ENCODE measurements around the gene TCF23.

TCF23 gene

DNA sequence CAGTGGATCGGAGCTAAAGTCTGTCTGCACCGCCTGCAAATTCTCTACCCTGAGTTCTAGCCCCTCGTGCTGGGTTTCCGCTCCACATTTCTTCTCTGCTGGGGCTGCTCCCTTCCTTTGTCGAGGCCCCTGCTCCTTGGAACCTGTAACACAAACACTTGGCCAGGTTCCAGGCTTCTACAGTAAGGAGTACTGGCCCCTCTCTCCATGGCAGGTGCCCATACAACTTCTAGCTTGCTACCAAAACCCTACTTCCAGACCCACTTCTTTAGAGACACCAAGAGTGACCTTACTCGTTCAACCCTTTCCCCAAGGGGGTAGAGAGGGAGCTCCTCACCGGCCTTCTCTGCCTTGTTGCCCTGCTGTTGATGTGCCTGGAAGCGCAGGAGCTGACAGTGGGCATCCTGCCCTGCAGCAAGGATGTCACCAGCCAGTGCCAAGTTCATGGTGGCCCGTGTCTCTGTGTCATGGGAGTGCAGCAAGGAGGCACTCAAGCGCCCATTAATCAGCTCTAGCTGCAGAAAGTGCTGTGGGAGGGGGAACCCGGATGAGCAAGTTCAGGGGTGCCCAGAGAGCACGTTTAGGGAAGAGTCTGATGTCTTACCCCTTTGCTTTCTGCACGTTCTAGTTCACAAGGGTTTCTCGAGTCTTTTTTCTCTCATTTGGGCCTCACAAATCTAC lies 15.5 kb upstream of the TCF23 start:
- TF ChIP-seq, protein P1, sequence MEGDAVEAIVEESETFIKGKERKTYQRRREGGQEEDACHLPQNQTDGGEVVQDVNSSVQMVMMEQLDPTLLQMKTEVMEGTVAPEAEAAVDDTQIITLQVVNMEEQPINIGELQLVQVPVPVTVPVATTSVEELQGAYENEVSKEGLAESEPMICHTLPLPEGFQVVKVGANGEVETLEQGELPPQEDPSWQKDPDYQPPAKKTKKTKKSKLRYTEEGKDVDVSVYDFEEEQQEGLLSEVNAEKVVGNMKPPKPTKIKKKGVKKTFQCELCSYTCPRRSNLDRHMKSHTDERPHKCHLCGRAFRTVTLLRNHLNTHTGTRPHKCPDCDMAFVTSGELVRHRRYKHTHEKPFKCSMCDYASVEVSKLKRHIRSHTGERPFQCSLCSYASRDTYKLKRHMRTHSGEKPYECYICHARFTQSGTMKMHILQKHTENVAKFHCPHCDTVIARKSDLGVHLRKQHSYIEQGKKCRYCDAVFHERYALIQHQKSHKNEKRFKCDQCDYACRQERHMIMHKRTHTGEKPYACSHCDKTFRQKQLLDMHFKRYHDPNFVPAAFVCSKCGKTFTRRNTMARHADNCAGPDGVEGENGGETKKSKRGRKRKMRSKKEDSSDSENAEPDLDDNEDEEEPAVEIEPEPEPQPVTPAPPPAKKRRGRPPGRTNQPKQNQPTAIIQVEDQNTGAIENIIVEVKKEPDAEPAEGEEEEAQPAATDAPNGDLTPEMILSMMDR (IDR thresholded peaks at IDR 0.05; ENCODE audit: borderline replicate concordance, insufficient read depth, low read depth, low read length) = no peak
- H3K4me3 ChIP-seq (ENCODE audit: low read depth, low read length) = peak overlapping the region; percentile 82

DNA sequence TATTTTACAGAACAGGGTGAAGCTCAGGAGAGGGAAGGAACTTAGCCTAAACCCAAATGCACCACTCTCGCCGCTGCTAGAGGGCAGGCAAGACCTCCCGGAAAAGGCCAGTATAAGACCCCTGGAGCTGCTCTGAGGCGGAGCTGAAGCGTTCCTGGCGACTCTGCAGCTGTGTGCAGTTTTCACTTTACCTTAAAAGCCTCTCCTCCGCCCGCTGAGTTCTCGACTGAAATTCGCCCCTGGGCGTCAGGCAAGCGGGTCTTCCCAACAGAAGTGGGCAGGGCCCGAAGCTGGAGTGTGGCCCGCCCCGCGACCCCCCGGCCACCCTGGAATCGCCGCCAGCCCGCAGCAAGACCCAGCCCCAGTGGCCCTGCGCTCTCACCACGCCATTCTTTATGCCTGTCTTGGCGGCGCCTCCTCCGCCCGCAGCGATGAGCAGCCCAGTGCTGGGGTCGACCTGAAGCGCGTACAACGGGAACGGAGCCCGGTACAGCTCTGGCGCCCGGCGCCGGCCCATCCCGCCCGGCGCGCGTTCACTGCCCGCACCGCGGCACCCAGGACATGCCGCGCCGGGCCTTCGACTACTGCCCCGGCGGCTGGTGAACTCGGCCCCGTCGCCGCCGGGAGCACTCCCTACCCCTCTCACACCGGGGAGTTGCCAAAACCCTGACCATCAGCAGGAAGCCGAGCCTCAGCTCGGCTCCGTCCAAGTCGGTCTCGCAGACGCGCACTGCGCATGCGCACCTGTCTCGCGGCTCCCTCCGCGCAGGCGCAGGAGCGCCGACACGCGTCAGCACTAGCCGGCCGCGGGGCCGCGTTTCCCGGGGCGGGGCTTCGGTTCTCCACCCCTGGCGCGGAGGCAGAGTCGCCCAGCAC lies 14.7 kb upstream of the TCF23 start, which contains the start of gene PREB:
TSS of gene PREB (minus strand) at position 732 of the 876 bp plus-strand sequence. CDS start at position 517, 215 bp downstream.
- TF ChIP-seq, protein P1 (IDR thresholded peaks at IDR 0.05; ENCODE audit: borderline replicate concordance, insufficient read depth, low read depth, low read length) = peak; percentile 49
- H3K4me3 ChIP-seq (ENCODE audit: low read depth, low read length) = peak within 1 kb of the TSS; percentile 82

DNA sequence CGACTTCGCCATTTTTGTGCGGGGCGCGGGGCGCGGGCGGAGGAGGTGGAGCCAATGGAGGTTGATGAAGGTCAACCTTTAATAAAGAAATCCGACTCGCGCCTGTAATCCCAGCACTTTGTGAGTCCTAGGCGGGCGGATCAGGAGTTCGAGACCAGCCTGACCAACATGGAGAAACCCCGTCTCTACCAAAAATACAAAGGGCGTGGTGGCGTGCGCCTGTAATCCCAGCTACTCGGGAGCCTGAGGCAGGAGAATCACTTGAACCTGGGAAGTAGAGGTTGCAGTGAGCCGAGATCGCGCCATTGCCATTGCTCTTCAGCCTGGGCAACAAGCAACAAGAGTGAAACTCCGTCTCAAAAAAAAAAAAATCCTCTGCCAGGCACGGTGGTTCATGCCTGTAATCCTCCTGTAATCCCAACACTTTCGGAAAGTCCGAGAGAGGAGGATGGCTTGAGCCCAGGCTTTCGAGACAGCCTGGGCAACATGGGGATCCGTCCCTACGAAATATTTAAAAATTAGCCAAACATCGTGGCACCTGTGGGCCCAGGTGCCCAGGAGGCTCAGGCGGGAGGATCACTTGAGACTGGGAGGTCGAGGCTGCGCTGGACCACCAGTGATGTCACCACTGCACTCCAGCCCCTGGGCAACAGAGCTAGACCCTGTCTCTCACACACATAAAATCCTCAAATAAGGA lies 13.9 kb upstream of the TCF23 start:
- TF ChIP-seq, protein P1 (IDR thresholded peaks at IDR 0.05; ENCODE audit: borderline replicate concordance, insufficient read depth, low read depth, low read length) = no peak
- H3K4me3 ChIP-seq (ENCODE audit: low read depth, low read length) = peak overlapping the region; percentile 82

DNA sequence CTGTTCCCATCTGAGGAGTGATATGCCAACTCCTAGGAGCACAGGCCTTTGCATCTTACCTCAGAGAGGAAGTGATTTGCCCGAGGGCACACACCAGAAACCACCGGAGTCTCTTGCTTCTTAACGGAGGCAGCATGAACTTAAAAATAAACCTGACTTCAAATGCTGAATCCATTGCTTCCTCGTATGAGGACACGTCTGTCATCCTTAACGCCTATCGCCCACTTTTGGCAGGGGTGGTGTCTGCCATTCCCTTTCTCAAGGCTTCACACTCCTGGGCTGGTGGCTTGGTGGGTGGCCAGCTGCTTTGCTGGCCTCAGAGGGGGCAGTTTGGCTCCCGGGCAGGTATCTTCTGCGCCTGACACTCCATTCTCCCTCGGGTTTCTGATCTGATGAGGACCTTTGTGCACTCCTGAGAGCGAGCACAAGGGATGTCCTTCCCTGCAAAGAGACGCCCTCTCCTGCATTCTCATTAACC lies 13.3 kb upstream of the TCF23 start:
- no peak overlapping the region for H3K4me3 ChIP-seq (ENCODE audit: low read depth, low read length)
- TF ChIP-seq, protein P1 (IDR thresholded peaks at IDR 0.05; ENCODE audit: borderline replicate concordance, insufficient read depth, low read depth, low read length) = no peak

DNA sequence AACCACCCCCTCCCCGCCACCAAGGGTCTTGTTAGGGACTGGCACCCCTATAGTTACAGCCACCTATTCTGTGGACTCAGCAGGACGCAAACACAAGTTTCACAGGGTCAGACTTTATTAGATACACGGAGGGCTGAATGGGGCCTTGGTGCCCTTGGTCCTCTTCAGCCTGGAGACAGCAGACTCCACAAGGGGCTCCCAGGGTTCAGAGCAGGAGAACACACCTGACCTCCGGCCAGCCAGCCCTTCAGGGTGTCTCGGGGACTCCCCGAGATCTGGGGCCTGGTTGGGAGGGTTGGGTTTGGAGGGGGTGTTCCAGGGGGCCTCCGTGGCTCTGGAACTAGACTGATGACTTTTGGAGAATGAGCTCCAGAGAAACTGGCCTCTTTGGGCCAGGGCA lies 12.1 kb upstream of the TCF23 start:
- TF ChIP-seq, protein P1 (IDR thresholded peaks at IDR 0.05; ENCODE audit: borderline replicate concordance, insufficient read depth, low read depth, low read length) = no peak
- H3K4me3 ChIP-seq (ENCODE audit: low read depth, low read length) = no peak overlapping the region

DNA sequence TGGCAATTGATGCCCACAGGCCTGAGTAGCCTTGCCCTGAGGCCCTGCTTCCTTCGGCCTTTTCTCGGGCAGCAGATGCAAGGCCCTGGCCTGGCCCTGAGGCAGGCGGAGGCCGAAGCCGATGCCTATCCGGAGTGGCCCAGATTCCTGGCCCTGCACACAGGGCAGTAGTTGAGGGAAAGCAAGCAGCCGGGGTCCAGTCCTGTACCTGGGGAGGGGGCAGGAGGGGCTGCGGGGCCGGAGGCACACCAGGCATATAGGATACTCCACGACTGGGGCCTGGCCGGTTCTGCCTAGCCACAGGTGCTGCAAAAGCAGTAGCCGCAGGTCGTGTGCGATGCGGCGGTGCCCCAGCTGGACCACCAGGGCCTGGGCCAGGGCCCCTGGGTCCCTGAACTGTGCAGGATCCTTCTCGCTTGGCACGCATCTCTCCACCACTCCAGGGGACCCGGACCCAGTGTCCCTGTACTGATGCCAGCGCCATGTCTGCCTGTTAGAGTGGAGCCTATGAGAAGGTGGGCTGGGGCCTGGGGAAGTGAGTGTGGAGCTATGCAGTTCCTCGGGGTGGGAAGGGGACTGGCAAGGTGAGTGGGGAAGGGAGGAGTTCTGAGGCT lies 11.4 kb upstream of the TCF23 start:
- TF ChIP-seq, protein P1 (IDR thresholded peaks at IDR 0.05; ENCODE audit: borderline replicate concordance, insufficient read depth, low read depth, low read length) = no peak

More for the DNA sequence above, 11.4 kb upstream of the TCF23 start:
- H3K4me3 ChIP-seq (ENCODE audit: low read depth, low read length) = no peak overlapping the region
